Fibroblast of pulmonary artery (primary cell): ENCODE measurements around the gene MCRIP2.
"Not testable (repeated sequence)": the region's sequence is repeated elsewhere in the genome, so short reads cannot be mapped to it uniquely, and the experiment has no call there.

Source experiments
- DNase-seq: peaks from one replicate; pipeline ENCODE4 v3.0.0-alpha.2; 2010; ENCODE audit warnings: low read depth
- H3K4me3 ChIP-seq: replicated peaks from 2 replicates; pipeline ENCODE4 v1.5.1; 2011; ENCODE audit warnings: low read depth, mild to moderate bottlenecking, control low read depth, low read length, moderate library complexity
- TF ChIP-seq, protein P1 (sequence below): IDR thresholded peaks from 2 replicates; pipeline ENCODE4 v1.5.1; 2011; ENCODE audit warnings: mild to moderate bottlenecking, control low read depth, low read length, inconsistent platforms; ENCODE audit errors: missing control alignments

The MCRIP2 gene

DNA sequence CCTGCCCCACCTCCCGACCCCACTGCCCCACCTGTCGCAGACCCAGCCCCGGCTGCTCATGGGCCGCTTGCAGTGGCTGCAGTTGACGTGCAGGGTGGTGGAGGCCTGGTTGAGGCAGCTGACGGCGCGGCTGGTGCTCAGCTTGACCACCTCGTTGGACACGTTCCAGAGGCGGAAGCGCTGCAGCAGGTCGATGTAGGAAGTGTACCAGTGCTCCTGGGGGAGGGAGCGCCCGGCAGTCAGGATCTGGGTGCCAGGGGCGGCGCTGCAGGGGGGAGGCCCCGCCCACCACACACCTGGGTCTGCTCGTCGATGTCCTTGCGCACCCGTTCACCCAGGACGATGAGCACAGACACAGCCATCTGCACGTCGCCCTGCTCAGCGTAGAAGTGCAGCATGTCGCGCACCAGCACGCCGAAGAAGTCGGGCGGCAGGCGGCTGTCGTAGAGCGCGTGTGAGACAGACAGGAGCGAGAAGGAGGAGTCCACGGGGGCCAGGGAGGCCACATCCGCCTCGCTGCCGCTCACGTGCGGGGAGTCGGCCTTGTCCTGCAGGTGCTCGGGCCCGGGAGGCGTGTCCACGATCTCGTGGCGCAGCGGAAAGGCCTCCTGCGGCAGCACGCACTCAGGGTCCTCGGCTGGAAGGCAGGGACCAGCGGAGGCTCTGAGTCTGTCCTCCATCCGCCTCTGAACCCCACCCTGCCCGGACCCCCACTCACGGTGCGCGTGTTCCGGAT is 43.5 kb downstream of the MCRIP2 start:
- no peak for DNase-seq
- no peak overlapping the region for H3K4me3 ChIP-seq
- TF ChIP-seq, protein P1, sequence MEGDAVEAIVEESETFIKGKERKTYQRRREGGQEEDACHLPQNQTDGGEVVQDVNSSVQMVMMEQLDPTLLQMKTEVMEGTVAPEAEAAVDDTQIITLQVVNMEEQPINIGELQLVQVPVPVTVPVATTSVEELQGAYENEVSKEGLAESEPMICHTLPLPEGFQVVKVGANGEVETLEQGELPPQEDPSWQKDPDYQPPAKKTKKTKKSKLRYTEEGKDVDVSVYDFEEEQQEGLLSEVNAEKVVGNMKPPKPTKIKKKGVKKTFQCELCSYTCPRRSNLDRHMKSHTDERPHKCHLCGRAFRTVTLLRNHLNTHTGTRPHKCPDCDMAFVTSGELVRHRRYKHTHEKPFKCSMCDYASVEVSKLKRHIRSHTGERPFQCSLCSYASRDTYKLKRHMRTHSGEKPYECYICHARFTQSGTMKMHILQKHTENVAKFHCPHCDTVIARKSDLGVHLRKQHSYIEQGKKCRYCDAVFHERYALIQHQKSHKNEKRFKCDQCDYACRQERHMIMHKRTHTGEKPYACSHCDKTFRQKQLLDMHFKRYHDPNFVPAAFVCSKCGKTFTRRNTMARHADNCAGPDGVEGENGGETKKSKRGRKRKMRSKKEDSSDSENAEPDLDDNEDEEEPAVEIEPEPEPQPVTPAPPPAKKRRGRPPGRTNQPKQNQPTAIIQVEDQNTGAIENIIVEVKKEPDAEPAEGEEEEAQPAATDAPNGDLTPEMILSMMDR: no peak

DNA sequence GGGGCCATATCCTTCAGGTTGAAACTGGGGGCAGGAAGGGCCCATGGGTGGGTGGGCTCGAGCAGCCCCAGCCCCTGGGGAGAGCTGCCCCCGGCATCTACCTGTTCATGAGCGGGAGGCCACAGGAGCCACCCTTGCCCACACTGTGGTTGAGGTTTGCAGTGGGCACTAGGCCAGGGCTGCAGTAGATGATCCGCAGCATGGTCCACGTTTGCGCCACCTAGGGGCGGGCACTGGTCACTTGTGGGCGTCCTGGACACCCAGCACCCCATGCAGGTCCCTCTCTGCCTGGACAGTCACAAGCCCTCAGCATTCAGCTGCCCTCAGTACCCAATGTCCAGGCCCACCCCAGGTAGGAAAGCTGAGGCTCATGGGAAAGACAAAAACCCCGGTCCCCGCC is 44.3 kb downstream of the MCRIP2 start:
- no peak overlapping the region for H3K4me3 ChIP-seq
- peak; percentile 34 for DNase-seq
- TF ChIP-seq, protein P1: peak; percentile 34

DNA sequence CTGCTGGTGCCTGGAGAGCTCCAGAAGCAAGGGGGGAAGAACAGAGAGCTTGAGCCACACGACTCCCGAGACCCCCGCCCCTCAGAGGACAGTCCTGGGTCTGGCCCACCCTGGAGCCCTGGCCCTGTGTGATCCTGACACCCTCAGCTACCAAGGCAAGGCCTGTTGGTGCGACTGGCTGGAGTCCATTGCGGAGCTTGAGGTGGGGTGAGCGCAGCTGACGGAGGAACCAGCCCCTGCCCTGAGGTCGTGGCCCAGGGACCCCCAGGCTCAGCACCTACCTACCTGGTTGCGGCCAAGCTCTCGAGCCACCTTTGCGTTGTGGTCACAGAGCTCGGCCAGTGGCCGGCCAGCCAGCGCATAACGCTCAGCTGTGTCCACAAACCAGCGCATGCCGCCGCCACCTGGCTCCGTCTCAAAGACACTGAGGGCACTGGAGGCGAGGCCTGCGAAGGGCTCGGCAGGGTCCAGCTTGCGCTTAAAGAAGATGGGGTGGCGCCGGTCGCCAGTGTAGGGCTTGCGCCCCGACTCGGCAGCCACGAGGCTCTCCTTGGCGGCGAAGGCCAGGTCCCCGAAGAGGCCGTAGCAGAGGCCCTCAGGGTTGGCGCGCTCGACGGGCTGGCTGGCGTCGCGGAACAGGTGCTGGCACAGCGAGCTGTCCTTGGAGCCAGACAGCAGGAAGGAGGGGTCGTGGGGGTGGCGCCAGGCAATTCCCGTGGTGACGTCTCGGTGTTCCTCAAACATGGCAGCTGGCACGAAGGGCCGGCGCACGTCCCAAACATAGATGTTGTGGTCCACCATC is 45.0 kb downstream of the MCRIP2 start:
- no peak overlapping the region for H3K4me3 ChIP-seq
- TF ChIP-seq, protein P1: no peak
- DNase-seq: no peak

DNA sequence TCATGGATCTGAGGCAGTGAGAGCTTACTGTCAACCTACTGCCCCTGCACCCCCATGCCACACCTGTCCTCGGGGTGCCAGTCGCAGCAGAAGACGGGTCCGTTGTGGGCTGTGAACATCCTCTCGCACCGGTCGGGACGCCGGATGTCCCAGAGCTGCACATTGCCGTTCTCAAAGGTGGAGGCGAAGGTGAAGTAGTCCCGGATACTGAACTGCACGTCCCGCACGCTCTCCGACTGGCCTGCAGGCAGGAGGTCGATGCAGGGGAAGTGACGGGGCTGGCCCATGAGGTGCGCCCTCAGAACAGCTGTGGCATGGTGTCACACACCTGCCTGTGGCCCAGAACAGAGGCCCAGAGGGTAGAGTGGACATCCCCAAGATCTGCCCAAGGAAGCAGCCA is 45.9 kb downstream of the MCRIP2 start:
- TF ChIP-seq, protein P1: no peak

DNA sequence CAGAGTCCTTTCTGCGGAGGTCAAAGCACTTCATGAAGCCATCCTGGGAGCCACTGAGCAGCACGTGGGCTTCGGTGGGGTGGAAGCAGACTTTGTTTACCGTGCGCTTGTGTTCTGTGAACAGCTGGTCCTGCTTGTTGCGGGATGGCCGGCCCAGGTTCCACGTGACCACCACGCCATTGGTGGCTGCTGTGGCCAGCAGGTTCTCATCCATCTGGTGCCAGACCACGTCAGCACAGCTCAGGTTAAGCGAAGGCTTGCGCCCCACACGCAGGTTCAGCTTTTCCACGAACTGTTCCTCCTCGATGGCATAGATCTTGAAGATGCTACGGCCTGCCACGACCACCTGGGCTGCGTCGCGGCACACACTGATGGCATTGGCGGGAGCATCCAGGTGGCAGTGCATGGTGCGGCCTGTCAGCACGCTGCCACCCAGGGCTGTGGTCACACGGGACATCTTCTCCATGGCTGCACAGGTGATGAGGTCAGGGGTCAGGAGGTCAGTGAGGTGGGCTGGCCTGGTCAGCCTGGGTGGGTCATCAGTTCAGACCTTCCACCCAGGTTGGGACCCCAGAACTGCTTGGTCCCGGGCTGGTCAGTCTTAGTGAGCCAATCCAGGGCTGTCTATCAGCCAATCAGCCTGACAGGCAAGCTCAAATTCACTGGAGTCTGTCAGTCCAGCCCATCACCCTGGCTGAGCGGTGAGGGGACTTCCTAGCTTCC is 47.7 kb downstream of the MCRIP2 start:
- TF ChIP-seq, protein P1: no peak
- DNase-seq: no peak
- H3K4me3 ChIP-seq: peak overlapping the region; percentile 87

More for the DNA sequence above, 45.9 kb downstream of the MCRIP2 start:
- no peak overlapping the region for H3K4me3 ChIP-seq
- DNase-seq: no peak

DNA sequence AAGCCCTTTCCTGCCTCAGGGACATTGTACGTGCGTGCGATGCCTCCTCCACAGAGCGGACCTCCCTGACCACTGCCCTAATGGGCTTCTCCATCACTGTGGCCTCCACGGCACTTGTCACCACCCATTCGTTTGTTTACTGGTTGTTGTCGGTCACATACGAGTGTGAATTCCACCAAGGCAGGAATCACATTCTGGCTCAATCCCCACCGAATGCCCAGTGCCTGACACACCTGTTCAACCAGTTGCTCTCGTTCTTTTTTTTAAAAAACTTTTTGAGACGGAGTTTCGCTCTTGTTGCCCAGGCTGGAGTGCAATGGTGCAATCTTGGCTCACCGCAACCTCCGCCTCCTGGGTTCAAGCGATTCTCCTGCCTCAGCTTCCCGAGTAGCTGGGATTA is 49.6 kb downstream of the MCRIP2 start:
- not testable (repeated sequence) for DNase-seq, H3K4me3 ChIP-seq
